GM18861 (cell line): ENCODE results near the gene AAGAB.

Source experiments
- ATAC-seq: cut with Tn5 transposase; IDR thresholded peaks from one replicate; pipeline ENCODE4 v1.9.1; 2021; ENCODE audit not compliant: unreplicated experiment

The AAGAB gene

GRCh38 chr15:67174864-67175573 lies 79.4 kb downstream of the AAGAB start:
- ATAC-seq: no peak

- no peak for ATAC-seq
Observed at GRCh38 chr15:67174446-67174845, 80.0 kb downstream of the AAGAB start.

- no peak for ATAC-seq
Observed at GRCh38 chr15:67173786-67174185, 80.7 kb downstream of the AAGAB start.

GRCh38 chr15:67173005-67173404 lies 81.5 kb downstream of the AAGAB start:
- no peak for ATAC-seq

GRCh38 chr15:67172172-67172571 lies 82.3 kb downstream of the AAGAB start:
- ATAC-seq: no peak

GRCh38 chr15:67171471-67171870 lies 83.0 kb downstream of the AAGAB start:
- ATAC-seq: no peak

- no peak for ATAC-seq
Observed at GRCh38 chr15:67170143-67170925, 84.1 kb downstream of the AAGAB start.

GRCh38 chr15:67168694-67169093 lies 85.8 kb downstream of the AAGAB start:
- no peak for ATAC-seq

- ATAC-seq: no peak
Observed at GRCh38 chr15:67167091-67167490, 87.4 kb downstream of the AAGAB start.

GRCh38 chr15:67166280-67167009 lies 88.0 kb downstream of the AAGAB start:
- no peak for ATAC-seq

GRCh38 chr15:67165254-67166253 lies 88.9 kb downstream of the AAGAB start:
- no peak for ATAC-seq

- ATAC-seq: no peak
Observed at GRCh38 chr15:67164811-67165253, 89.6 kb downstream of the AAGAB start.

- no peak for ATAC-seq
Observed at GRCh38 chr15:67164401-67164791, 90.1 kb downstream of the AAGAB start.

- ATAC-seq: no peak
Observed at GRCh38 chr15:67163180-67163579, 91.3 kb downstream of the AAGAB start.

GRCh38 chr15:67161881-67162280 lies 92.6 kb downstream of the AAGAB start:
- ATAC-seq: no peak

GRCh38 chr15:67161412-67161811 lies 93.0 kb downstream of the AAGAB start:
- ATAC-seq: no peak

- ATAC-seq: no peak
Observed at GRCh38 chr15:67158367-67158766, 96.1 kb downstream of the AAGAB start.

- ATAC-seq: no peak
Observed at GRCh38 chr15:67157521-67158252, 96.8 kb downstream of the AAGAB start.

- ATAC-seq: no peak
Observed at GRCh38 chr15:67156834-67157233, 97.6 kb downstream of the AAGAB start.

GRCh38 chr15:67156426-67156825 lies 98.0 kb downstream of the AAGAB start:
- ATAC-seq: no peak
